Measurements from ENCODE around the gene DNAH11. TPM values are rescaled to one million over a fixed set of nuclear protein-coding genes. Genes with fewer than 3 reads are reported as not detected.

Gene DNAH11
- total RNA-seq, 1 donor from 2014 or later = 1.3 TPM

Other genes starting within 250 kb of the DNAH11 start
- gene SP4, start 115.0 kb upstream of the DNAH11 start, total RNA-seq = 5.1 and 7.7 TPM in 2 replicates